Measurements from ENCODE around the gene ZNF595. TPM values are rescaled to one million over a fixed set of nuclear protein-coding genes. Genes with fewer than 3 reads are reported as not detected.

The ZNF595 gene
- polyA plus RNA-seq, 6 donors from 2014 or later = 15.4 to 147 (median 48.5) TPM

Other genes starting within 250 kb of the ZNF595 start
- gene ZNF718, start 71.2 kb downstream of the ZNF595 start, polyA plus RNA-seq (ENCODE audit: low read depth in 6 of 6) = 10 to 100 TPM in 3 of 6 donors, 1 to 10 TPM in 3; 4.0 to 11.4 (median 8.7) TPM

Data from naive B cell (primary cell).